T-helper 17 cell (primary cell): ENCODE data around the gene SPI1. TPM values are rescaled to one million over a fixed set of nuclear protein-coding genes. Genes with fewer than 3 reads are reported as not detected.

Source experiments
- ATAC-seq: fragments of 150-1000 bp; cut with Tn5 transposase; 2 replicates; pipeline ENCODE4 v1.10.0; 2021; ENCODE audit warnings: mild to moderate bottlenecking, moderate library complexity
- DNase-seq, 3 donors: peaks; one replicate each; pipeline versions ENCODE4 v3.0.0 to v3.0.0-alpha.2; 2020 to 2021
- H3K9me3 ChIP-seq: one replicate; pipeline ENCODE4 v1.7.0; 2013; ENCODE audit warnings: low read length, mild to moderate bottlenecking; ENCODE audit not compliant: control insufficient read depth, poor library complexity, severe bottlenecking
- H3K27ac Mint-ChIP-seq: one replicate; pipeline ENCODE4 v1.8.0; 2022; ENCODE audit warnings: mild to moderate bottlenecking, moderate library complexity, mixed read lengths
- H3K27me3 Mint-ChIP-seq: one replicate; pipeline ENCODE4 v1.8.0; 2022; ENCODE audit warnings: mixed read lengths
- H3K36me3 Mint-ChIP-seq: one replicate; pipeline ENCODE4 v1.8.0; 2022; ENCODE audit warnings: low read depth, mixed read lengths
- H3K4me1 Mint-ChIP-seq: one replicate; pipeline ENCODE4 v1.8.0; 2022; ENCODE audit warnings: mild to moderate bottlenecking, mixed read lengths
- H3K4me3 Mint-ChIP-seq: one replicate; pipeline ENCODE4 v1.8.0; 2022; ENCODE audit warnings: mild to moderate bottlenecking, moderate library complexity, mixed read lengths
- total RNA-seq, 4 donors: library from RNA in 2 of 4; stranded (reverse) in 2 of 4; gene quantifications; one replicate each; pipeline ENCODE4 v1.2.3 and lab custom pipeline; 2022 to 2026

Gene SPI1
- total RNA-seq, 2 donors from 2014 or later: 4.9 to 14.9 TPM

DNA sequence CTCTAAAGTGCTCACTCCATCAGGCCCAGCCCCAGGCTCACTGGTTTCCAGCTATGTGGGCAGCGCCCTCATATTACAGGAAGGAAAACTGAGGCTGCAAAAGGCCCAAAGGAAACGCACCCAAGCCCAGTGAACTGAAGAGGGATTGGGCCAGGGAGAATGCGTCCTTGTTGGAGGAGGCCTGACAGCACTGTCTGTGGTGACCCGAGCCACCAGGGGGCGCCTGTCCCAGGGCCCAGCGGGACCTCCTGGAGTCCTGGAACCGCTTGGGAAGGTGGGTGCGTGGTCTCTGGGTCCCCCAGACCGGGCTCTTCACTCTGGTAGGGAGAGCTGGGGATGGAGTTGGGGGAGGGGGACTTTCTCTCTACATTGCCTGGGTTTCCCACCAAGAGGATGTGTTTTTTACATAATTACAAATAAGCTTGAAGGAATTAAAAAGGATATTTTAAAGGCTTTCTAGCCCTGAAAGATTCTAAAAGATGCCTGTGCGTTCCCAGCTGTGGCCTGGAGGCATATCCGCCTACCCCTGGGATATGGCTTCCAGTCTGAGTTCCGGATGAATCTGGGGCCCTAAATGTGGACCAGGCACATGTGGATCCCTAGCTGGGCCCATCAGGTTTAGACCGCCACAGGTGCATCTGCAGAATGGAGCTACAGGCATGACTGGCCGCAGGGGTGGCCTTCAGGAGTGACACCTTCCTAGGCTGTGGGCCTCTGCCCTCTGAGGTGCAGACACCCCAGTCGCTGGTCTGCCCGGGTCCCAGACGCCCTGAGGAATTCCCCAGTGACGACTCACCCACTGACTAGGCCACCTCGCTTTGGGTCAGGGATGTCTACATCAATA, 4.2 kb downstream of the SPI1 start:
- no peaks in the 10 kb centered on the region for H3K27me3 Mint-ChIP-seq

DNA sequence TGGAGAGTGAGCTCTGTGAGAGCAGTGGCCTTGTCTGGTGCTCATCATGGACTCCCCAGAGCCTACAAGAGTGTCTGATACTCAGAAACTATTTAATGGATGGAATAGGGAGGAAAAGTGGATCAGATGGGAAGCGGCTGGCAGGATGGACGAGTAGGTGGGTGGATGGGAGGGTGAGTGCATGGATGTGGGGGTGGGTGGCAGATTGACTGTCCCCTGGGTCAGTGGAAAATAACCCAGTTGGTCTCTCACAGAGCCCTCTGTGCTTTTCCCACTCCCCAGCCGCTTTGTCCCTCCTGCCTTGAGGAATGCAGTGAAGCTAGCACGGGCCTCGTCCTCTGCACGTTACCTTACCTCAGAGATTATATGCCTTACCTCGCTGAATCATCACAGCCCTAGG, 5.9 kb downstream of the SPI1 start:
- Mint-ChIP-seq H3K4me3 (no peak overlapping the region), H3K27ac (no peak overlapping the region), H3K36me3 (no peaks in the 10 kb centered on the region), H3K4me1 (peaks cover 9% of the 10 kb centered on the region), H3K27me3 (no peaks in the 10 kb centered on the region)
- DNase-seq (no peak), ATAC-seq (no peak)
- H3K9me3 ChIP-seq: no peaks in the 10 kb centered on the region

More for the DNA sequence above, 4.2 kb downstream of the SPI1 start:
- peak; percentile 73 to 84 (median 84) for DNase-seq
- ATAC-seq: peak; percentile 88
- Mint-ChIP-seq H3K27ac (peak overlapping the region; percentile 21), H3K36me3 (no peaks in the 10 kb centered on the region), H3K4me1 (peaks cover 9% of the 10 kb centered on the region), H3K4me3 (no peak overlapping the region)
- no peaks in the 10 kb centered on the region for H3K9me3 ChIP-seq

DNA sequence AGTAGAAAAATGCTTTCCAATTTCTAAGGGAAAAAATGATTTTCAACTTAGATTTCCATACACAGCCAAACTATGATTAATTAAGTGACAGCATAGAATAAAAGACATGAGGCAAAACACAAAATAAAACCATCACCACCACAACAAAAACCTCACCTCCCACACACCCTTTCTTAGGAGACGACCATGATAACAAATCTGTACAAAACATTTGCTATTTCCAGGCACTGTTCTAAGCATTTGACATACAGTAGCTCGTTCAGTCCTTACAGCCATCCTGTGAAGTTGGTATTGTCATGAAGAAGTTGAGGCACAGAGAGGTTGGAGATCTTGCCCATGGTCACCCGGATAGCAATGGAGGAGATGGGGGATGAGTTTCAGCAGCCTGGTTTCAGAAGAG, 8.7 kb downstream of the SPI1 start:
- H3K36me3 Mint-ChIP-seq: peaks cover 5% of the 10 kb centered on the region
- peaks cover 9% of the 10 kb centered on the region for H3K27me3 Mint-ChIP-seq
- peaks cover 7% of the 10 kb centered on the region for H3K4me1 Mint-ChIP-seq
- DNase-seq (no peak), ATAC-seq (no peak)
- H3K27ac Mint-ChIP-seq: no peak overlapping the region
- no peaks in the 10 kb centered on the region for H3K9me3 ChIP-seq
- no peak overlapping the region for H3K4me3 Mint-ChIP-seq

DNA sequence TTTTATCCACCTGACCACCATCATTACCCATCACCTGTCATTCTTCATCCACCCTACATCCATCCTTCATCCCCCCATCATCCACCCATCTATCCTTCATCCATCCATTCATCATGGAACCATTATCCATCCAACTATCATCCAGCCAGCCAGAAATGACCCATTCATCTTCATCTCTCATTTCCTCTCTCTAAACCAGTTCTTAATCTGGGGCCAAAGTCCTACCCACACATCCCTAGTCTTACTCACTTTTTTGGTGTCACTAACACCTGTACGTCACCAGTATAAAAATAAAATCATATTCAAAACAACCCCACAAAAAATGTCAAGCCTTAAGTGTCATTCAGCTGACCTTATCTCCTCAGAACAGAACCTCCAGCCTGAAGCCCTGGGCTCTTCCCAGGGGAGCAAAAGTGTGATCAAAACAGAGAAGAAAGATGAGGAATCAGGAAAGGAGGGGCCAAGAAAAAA, 12.3 kb downstream of the SPI1 start:
- Mint-ChIP-seq H3K27ac (no peak overlapping the region), H3K4me3 (no peak overlapping the region)

DNA sequence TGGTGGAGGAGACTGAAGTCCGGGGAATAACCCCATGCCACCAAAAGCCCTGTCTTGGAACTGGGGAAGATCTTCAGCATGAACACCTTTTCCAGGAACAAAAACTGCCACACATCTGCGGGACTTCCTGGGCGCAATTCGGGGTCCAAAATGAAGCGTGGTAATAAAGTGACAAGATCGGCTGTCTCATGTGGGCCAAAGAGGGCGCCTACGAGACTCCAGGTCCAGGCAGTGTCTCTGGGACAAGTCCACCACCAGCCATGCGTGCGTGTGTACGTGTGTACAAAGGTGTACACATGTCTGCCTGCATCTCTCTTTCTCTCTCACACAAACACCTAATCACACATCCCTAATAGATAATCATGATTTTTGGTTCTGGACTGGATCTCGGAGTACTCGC, 16.9 kb downstream of the SPI1 start:
- H3K27ac Mint-ChIP-seq: peak overlapping the region; percentile 11
- H3K36me3 Mint-ChIP-seq: peaks cover 3% of the 10 kb centered on the region
- no peak for DNase-seq
- ATAC-seq: no peak
- peaks cover 8% of the 10 kb centered on the region for H3K4me1 Mint-ChIP-seq
- H3K4me3 Mint-ChIP-seq: no peak overlapping the region
- H3K27me3 Mint-ChIP-seq: peaks cover 13% of the 10 kb centered on the region
- no peaks in the 10 kb centered on the region for H3K9me3 ChIP-seq

More for the DNA sequence above, 12.3 kb downstream of the SPI1 start:
- DNase-seq (no peak), ATAC-seq (no peak)
- no peaks in the 10 kb centered on the region for H3K9me3 ChIP-seq
- Mint-ChIP-seq H3K27me3 (peaks cover 13% of the 10 kb centered on the region), H3K36me3 (peaks cover 5% of the 10 kb centered on the region), H3K4me1 (peaks cover 8% of the 10 kb centered on the region)

DNA sequence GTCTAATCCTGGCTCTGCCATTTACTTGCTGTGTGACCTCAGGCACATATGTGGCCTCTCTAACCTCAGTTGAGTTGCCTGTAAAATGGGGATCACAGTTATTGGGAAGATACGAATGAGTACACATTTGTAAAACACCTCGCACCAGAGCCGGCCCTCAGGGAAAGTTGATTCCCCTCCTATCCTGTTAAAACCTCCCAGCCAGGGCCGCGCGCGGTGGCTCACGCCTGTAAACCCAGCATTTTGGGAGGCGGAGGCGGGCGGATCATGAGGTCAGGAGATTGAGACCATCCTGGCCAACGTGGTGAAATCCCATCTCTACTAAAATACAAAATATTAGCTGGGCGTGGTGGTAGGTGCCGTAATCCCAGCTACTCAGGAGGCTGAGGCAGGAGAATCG, 18.0 kb downstream of the SPI1 start:
- Mint-ChIP-seq H3K36me3 (no peaks in the 10 kb centered on the region), H3K4me1 (peaks cover 5% of the 10 kb centered on the region), H3K4me3 (no peak overlapping the region), H3K27ac (no peak overlapping the region), H3K27me3 (peaks cover 5% of the 10 kb centered on the region)
- no peak for ATAC-seq
- no peak for DNase-seq
- H3K9me3 ChIP-seq: no peaks in the 10 kb centered on the region

DNA sequence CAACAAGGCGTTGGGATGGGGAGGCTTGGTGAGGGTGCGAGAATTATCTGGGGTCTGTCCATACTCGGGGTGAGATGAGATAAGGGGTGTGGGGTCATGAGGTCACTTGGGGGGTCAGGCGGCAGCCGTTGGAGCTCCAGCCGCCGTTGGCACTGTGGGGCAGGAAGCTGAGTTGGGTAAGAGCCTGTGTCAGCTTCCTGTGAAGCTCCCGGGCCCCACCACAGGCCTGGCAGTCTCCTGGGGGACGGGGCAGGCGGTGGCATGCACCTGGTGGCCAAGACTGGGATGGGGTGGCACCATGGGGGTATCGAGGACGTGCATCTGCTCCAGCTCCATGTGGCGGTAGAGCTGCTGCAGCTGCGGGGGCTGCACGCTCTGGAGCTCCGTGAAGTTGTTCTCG, 18.8 kb downstream of the SPI1 start:
- H3K27me3 Mint-ChIP-seq: peaks cover 3% of the 10 kb centered on the region
- H3K9me3 ChIP-seq: no peaks in the 10 kb centered on the region

DNA sequence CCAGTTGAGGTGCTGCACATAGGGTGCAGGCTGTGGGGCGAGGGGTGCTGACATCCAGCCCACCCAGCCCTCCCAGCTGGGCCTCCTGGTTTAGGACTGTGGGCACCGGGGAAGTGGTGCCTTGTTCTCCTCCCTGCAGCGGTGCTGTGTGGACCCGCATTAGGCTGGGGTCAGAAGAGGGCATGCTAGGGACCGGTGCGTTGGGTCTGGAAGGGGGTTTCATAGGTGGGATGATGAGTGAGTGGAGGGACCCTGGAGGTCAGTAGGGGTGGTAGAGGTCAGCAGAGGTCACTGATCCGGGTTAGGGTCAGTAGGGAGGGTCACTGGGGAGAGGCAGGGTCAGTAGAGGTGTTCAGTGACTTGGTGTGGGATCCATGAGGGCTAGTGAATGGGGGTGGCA, 19.2 kb downstream of the SPI1 start:
- Mint-ChIP-seq H3K27me3 (no peaks in the 10 kb centered on the region), H3K4me3 (no peak overlapping the region), H3K36me3 (no peaks in the 10 kb centered on the region), H3K27ac (no peak overlapping the region), H3K4me1 (peaks cover 5% of the 10 kb centered on the region)
- DNase-seq (no peak), ATAC-seq (no peak)
- H3K9me3 ChIP-seq: no peaks in the 10 kb centered on the region

More for the DNA sequence above, 18.8 kb downstream of the SPI1 start:
- DNase-seq (no peak), ATAC-seq (peak; percentile 36)
- Mint-ChIP-seq H3K4me1 (peaks cover 5% of the 10 kb centered on the region), H3K4me3 (no peak overlapping the region), H3K36me3 (no peaks in the 10 kb centered on the region), H3K27ac (no peak overlapping the region)

DNA sequence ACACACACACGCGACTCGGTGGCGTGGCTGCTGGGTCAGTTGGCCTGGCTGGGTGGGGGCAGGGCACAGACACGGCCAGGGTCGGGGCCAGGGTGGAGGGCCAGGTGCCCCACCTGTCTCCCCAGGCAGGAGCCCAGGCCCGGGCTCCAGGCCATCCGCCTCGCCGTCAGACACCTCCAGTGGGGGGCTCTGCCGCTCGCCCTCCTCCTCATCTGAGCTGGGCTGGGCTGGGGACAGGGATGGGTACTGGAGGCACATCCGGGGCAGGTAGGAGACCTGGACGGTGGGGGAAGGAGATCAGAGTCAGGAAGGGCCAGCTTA, 19.7 kb downstream of the SPI1 start:
- H3K27me3 Mint-ChIP-seq: no peaks in the 10 kb centered on the region
- no peaks in the 10 kb centered on the region for H3K9me3 ChIP-seq
- ATAC-seq (no peak), DNase-seq (no peak)
- no peak overlapping the region for H3K27ac Mint-ChIP-seq
- no peaks in the 10 kb centered on the region for H3K36me3 Mint-ChIP-seq
- peaks cover 5% of the 10 kb centered on the region for H3K4me1 Mint-ChIP-seq
- no peak overlapping the region for H3K4me3 Mint-ChIP-seq

DNA sequence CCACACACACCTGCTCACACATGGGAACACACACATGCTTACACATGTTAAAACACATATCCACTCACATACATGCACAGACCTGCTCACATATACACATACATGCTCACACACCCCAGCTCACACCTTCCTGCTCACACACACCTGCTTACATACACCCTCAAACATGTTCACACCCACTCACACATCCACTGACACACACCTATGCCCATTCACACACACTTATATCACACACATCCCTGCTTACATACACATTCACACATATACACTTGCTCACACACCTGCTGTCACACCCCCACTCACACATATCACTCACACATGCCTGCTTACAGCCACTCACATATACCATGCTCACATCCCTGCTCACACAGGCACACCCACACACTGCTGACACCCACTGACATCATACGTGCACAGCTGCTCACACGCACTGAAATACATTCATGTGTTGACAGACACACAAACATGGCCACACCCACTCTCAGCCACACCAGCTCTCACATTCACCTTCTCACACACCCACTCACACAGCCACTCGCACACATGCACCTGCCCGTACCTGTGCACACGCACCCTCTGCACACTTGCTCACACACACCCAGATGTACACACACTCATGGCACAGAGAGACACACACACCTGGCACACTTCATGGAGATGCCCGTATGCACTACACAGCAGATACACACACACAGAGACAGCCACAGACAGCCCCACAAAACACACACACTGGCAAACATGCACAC, 20.2 kb downstream of the SPI1 start:
- Mint-ChIP-seq H3K36me3 (no peaks in the 10 kb centered on the region), H3K4me1 (peaks cover 5% of the 10 kb centered on the region), H3K4me3 (no peak overlapping the region), H3K27ac (no peak overlapping the region), H3K27me3 (no peaks in the 10 kb centered on the region)
- no peak for DNase-seq
- H3K9me3 ChIP-seq: no peaks in the 10 kb centered on the region
- no peak for ATAC-seq

DNA sequence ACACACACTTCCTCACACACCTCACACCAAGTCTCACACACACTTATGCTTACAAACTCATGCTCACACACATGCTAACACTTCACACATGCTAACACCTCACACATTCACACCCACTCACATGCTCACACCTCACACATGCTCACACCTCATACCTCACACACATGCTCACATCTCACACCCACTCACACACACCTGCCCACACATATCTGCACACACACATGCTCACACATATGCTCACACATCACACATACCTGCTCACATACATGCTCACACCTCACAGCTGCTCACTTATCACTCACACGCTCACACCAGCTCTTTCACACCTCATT, 21.4 kb downstream of the SPI1 start:
- no peaks in the 10 kb centered on the region for H3K27me3 Mint-ChIP-seq
- ATAC-seq: no peak
- no peaks in the 10 kb centered on the region for H3K9me3 ChIP-seq
- DNase-seq: no peak
- peaks cover 5% of the 10 kb centered on the region for H3K4me1 Mint-ChIP-seq
- no peak overlapping the region for H3K27ac Mint-ChIP-seq
- H3K36me3 Mint-ChIP-seq: no peaks in the 10 kb centered on the region
- no peak overlapping the region for H3K4me3 Mint-ChIP-seq

DNA sequence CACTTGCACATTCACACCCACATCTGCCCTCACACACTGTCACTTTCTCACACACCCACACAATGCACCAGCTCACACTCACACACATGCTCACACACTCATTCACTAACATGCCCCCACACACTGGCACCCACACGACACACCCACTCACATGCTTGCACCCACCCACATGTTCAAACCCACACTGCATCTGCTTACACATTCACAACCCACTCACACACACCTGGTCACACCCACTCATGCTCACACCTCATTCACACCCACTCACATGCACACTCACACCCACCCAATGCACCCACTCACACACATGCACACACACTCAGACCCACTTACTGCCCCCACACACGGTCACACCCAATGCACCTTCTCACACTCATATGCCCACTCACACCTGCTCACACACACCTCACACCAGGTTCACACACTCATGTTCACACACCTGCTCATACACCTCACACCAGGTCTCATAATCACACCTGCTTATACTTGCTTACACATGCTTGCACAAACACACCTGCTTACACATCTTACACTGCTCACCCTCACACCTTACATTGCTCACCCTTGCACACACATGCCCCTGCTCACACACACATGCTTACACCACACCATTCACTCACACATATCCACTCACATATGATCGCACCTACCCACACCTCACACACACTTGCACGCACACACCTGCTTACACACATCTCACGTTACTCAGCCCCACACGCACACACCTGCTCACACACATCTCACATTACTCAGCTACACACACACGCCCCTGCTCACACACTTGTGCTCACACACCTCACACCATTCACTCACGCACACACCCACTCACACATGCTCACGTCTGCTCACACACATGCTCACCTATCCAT, 22.0 kb downstream of the SPI1 start:
- H3K4me3 Mint-ChIP-seq: no peak overlapping the region
- DNase-seq (no peak), ATAC-seq (no peak)
- peaks cover 5% of the 10 kb centered on the region for H3K4me1 Mint-ChIP-seq
- H3K27me3 Mint-ChIP-seq: no peaks in the 10 kb centered on the region
- no peaks in the 10 kb centered on the region for H3K36me3 Mint-ChIP-seq
- no peaks in the 10 kb centered on the region for H3K9me3 ChIP-seq
- no peak overlapping the region for H3K27ac Mint-ChIP-seq
